ENCODE measurements around the gene ATP6V1F.

Gene ATP6V1F

DNA sequence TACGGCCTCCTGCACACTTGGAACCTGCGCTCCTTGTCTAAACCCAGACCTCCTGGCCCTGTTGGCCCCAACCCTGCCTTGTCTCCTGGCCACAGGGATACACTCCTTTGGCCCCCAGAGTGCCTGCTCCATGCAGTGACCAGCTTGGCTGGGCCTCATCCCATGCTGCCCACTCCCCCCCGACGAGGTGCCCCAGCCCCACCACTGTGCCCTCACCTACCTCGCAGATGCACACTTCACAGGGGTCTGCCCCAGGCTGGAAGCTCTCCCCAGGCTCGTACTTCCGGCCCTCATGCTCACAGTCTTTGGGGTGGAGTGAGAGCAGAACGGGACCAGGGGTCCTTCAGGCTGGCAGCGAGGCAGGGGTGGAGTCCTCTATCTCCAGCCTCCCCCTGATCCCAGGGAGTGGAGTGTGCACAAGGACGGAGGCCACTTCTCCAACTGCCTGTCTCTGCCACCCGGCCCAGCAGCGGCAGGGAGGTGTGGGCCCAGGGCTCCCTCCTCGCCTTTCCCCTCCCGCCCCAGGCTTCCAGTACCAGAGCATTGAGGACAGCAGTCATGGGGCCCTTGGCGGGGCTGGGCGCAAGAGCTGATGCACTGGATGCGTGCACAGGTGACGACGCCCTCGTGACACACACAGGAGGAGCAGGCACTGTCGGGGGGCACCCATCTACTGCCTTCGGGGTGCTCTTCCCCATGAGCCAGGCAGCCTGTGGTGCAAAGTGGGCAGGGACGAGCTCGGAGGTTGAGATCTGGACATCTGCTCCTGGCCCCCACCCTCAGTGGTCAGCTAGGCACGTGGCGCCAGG, 22.1 kb downstream of the ATP6V1F start:
- DNase-seq: no peak

DNA sequence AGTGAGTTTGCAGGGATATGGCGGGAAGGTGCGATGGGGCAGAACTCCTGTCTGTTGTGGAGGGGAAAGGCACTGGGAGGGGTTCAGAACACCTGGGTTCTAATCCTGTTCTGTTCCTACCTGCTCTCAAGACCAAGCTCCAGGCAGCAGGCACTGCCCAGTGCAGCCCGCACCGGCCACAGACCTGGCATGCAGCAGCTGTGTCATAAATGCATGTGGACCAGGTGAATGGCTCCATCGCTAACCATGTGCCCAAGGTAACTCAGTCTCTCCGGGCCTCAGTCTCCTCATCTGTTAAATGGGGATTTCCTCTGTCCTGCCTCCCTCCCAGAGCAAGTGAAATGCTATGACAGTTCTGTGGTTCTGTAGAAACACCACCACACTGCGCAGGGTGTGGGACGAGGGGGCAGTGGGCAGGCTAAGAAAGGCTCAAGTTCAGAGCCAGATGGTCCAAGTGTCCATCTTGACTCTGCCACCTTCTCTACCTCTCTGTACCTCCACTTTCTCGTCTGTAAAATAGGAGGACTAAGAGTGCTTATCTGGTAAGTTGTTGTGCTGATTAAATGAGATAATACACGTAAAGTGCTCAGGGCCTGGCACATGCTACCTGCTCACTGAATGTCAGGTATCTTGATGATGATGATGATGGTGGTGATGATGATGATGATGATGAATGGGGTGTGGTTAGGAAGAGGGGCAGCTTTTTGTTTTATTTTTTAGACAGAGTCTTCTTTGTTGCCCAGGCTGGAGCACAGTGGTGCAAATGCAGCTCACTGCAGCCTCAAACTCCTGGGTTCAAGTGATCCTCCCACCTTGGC, 22.9 kb downstream of the ATP6V1F start:
- no peak for DNase-seq

DNA sequence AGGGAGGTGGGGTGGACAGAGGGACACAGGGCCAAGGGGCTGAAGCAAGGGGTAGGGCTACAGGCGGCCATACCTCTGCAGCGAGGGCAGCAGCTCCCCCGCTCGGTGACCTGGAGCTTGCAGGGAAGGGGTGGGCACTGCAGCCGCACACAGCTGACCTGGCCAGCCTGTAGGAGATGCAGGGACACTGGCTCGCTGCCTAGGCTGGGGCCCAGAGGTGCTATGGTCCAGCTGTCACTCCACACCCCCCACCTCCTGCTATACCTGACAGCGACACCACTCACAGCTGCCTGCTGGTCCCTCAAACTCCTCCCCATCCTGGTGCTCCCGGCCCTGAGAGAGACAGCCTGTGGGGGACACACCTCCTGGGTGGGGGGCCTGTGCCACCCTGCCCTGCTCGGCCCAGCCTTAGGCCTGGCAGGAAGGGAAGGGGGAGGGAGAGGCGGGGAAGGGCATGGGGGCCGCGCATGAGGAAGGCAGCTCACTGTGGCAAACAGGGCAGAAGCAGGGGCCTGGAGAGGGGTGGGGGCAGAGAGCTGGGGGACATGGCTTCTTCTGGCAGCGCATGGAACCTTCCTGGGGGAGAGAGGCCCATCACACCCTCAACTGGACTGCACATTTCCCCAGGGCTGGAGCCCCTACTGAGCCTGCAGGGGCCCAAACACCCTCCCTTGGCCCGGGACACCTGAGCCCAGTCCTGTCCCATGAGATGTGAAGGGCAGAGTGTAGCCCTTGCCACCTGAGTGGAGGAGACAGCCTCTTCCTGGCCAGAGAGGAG, 23.9 kb downstream of the ATP6V1F start:
- DNase-seq: no peak

DNA sequence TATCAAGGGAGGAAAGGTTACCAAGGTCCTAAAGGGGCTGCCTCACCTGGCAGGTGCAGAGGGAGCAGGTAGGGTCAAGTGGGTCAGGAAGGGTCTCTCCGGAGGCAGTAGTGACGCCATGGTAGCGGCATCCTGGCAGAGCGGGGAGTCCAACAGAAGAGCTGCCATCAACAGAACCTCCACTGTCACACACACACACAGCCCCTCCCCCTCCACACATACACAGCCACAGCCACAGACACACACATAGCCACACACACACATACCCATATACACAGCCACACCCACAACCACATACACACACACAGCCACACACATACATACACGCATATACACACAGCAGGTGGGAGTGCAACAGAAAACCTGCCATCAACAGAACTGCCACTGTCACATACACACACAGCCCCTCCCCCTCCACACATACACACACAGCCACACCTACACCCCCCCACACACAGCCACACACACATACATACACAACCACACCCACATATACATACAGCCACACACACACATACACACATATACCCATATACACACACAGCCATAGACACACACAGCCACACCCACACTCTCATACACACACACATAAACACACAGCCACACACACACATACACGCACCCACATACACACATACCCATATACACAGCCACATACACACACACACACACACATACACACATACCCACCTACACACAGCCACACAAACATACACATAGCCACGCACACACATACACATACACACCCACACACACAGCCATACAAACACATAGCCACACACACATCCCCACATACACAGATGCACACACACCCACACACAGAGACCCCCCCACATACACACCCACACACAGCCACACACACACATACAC, 24.7 kb downstream of the ATP6V1F start:
- no peak for DNase-seq

DNA sequence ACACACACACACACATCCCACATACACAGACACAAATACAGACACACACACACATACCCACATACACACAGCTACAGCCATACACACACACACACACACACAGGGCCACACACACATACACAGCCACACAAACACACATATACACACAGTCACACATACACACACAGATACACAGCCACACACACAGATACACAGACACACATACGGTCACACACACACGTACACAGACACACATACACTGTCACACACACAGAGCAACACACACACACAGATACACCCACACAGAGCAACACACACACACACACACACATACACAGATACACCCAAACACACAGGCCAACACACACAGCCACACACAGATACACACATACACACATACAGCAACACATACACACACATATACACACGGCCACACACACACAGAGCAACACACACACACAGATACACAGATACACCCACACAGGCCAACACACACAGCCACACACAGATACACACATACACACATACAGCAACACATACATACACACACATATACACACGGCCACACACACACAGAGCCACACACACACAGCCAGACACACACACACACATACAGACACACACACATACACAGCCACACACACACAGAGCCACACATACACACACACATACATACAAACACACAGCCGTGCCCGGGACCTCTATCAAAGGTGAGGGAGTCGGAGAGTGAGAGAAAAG, 25.5 kb downstream of the ATP6V1F start:
- no peak for DNase-seq

DNA sequence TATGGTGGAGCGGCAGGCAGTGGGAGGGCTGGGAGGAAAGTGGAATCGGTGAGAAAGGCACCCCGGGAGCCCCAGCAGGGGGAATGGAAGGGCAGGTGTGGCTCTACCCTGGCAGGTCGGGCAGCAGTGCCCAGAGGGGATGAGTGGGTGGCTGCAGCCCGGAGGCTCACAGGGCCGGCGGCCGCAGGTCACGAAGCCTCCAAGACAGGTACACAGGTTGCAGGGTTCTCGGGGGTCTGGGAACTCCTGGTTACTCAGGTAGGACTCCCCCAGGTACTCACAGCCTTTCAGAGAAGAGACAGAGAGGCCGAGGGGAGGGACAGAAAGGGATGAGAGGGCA, 26.1 kb downstream of the ATP6V1F start:
- DNase-seq: no peak

DNA sequence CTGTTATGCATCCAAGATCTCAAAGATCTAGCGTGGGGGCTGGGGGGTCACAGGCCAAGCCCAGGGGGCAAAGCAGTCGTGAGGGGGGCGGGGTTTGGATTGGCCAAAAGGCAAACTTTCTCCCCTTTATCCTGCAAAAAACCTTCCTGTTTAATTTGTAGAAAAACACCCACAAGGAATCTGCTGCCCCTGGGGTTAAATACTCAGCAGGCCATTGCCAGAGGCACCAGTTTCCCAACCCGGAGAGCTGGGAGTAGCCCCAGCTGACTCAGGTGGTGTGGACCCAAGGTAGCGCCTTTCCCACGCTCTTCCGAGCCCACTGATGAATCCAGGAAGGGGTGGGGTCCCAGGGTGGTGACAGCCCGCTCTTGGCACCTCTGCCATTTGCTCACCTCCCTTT, 26.5 kb downstream of the ATP6V1F start:
- no peak for DNase-seq

DNA sequence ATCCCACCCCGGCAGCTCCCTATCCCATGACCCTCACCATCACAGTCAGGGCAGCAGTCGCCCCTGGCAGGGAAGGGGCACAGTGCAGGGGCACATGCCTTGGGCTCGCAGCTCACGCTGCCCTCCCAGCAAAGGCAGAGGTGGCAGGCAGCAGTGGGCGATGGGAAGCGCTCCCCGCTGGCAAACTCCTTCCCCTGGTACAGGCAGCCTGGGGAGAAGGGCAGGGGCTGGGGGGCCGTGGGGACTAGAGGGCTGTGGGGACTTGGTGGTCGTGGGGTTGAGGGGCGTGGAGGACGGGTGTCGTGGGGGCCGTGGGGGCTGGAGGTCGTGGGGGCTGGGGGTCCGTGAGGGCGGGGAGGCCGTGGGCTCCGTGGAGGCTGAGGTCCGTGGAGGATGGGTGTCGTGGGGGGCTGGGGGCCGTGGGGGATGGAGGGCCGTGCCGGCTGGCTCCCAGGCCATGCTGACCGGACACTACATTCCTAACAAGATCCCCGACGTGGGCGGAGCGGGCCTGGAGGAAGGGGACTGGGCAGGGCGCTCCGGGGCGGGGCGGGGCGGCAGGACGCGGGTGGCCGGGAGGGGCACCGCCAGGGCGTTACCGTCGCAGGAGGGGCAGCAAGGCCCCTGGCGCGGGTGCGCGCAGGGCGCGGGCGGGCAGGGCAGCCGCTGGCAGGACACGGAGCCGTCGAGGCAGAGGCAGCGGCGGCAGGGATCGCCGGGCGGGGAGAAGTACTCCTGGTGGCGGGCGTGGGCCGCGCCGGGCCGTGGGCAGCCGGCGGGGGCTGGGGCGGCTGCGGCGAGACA, 27.9 kb downstream of the ATP6V1F start:
- no peak for DNase-seq

DNA sequence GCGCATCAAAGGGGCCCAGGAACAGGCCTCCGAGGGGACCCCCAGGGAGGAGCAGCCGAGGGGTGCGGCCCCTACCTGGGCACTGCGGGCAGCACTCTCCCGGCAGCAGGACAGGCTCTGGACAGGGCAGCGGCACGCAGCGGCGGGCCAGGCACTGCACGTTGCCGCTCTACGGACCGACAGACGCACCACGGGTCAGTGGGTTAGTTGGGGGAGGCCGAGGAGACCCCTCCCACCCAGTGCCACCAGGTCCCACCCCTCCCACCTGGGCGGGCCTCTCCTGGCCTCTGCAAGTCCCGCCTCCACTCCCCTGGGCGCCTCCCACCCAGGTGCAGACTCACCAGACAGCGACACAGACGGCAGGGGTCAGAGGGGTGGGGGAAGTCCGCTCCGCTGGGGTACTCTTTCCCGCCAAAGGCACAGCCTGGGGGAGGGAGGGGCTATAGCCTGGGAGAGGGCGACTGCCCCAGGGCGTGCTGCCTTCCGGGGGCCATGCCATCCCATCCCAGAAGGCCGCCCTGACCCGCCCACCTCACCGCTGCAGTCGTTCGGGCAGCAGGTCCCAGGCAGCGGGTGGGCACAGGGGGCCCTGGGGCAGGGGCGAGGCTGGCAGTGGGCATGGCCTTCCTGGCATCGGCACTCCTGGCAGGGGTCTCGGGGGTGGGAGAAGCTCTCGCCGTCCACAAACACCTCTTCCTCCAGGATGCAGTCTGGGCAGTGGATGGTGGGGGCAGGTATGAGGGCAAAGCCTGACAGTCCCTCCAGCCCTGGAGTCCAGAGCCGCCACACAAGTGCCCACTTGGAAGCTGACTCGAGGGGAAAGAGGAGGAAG, 28.7 kb downstream of the ATP6V1F start:
- DNase-seq: peak; percentile 26

DNA sequence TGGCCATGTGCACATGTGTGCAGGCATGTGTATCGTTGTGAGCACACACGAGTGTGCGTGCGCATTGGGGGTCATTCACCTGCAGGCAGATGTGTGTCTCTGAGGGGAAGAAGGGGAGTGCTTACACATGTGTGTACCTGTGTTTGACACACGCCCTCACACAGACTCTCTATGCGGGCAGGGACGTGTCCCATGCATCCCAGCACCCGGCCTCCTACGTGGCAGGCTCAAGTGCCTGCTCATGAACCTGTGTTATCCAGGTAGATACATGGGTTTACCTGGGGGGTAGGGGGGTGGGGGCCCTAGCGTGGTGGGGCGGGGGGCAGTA, 29.2 kb downstream of the ATP6V1F start:
- no peak for DNase-seq

DNA sequence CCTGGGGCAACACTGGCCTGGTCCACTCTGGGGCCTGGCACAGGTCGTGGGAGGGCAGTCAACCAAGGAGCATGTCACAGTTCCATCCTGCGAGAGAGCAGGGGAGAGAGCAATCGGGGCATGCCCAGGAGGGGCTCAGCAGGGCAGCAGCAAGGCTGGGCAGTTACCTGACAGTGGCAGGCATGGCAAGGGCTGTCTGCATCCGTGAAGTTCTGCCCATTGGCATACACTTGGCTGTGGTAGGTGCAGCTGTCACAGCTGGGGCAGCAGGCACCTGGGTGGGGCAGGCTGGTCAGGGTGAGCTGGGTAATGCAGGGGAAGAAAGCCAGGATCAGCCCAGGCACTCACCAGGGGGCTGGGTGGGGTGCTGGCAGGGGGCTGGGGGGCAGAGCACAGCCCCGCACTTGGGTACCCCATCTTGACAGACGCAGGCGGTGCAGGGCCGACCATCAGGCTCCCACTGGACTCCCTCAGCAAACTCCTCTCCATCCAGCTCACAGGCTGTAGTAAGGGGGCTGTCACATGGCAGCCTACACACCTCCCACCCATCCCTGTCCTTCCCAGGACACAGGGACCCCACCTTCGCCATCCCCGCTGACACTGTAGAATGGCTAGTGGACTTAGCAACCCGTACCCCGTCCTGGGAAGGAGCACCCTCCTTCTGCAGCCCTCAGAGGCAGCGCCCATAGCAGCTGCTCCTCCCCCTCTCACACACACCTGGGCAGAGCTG, 30.0 kb downstream of the ATP6V1F start:
- no peak for DNase-seq

DNA sequence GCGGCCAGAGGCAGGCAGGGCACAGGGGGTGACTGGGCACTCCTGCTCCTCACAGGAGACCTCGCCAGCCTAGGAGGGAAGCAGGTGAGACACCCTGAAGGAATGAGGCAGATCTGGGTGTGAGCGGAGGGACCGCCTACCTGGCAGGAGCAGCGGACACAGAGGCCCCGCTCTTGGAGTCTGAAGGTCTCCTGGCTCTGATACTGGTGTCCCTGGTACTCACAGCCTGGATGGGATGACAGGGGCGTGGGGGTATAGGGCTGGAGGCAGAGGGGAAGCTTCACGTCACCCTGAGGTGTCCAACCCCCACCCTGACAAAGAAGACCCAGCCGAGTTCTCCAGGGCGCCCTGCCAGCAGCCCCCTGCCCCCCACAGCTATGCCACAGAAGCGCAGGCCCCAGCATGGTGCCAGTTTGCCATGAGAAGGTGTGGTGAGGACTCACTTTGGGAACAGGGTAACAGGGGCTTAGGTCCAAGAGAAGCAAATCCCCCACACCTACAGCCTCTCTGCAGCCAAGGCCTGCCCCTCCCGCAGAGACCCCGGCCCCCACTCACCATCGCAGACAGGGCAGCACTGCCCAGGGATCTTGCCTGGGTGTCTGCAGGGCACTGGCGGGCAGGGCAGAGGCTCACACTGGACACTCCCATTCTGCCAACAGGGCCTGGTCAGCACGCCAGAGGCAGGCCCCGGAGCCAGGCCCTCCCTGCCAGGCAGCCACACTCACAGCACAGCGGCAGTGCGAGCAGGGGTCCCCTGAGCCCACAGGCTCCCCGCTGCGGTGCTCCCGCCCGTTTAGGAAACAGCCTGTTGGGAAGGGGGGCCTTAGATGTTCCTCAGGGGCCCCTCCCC, 30.8 kb downstream of the ATP6V1F start:
- no peak for DNase-seq

DNA sequence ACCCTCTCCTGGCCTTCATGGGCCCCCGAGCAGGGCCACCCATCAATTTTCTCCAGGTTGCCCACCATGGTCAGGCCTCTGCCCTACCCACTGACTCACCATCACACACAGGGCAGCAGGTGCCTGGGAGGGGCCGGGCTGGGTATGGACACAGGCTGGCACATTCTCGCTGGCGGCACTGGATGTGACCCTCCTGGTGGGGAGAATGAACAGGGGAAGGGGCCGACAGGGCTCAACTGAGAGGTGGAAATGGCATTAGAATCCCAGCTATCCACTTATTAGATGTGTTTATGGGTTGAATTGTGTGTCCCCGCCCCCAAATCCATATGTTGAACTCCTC, 31.4 kb downstream of the ATP6V1F start:
- DNase-seq: no peak

DNA sequence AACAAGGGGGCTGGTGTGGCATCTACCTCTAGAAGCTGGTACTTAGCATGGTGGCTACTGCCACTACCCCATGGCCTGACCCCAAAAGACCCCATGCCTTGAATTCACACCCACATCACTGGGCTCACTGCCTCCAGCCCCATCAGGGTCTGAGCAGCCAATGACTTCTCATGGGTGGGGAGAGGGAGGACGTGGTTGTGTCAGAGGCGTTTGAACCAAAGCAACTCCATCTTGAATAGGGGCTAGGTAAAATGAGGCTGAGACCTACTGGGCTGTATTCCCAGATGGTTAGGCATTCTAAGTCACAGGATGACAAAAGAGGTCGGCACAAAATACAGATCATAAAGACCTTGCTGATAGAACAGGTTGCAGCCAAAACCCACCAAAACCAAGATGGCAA, 32.7 kb downstream of the ATP6V1F start:
- no peak for DNase-seq

DNA sequence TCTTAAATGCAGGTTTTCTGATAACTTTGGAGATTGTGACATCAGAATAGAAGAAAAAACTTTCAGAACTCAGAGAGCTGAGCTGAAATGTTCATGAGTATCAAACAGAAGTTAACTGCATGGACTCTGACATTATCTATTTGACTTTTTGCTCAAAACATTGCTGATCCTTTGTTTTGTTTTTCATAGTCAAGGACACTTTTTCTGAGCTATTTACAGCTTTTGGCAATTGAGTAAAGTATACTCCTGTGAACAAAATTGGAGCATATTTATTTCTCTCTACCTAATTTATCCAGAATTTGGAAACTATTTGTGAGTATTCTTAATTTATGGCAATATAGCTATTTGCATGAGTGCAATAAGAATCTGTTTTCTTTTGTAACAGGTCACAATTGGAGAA, 36.7 kb downstream of the ATP6V1F start:
- no peak for DNase-seq

DNA sequence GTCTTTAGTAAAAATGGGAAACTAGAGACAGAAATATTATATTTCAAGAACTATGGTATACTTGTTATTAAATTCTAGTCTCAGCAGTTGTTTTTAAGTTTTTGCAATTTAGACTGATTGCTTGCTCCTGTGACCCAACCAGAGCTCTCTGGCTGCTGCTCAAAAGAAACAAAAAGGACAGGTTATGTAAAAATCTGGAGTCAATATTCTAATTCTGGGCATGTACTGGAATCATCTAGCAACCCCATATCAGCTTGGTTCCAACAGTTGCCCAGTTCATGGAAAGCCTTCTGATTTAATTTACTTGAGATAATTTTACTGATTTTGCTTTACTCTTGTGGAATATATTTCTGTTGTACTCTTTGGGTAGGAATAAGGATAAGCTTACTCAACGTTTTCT, 37.6 kb downstream of the ATP6V1F start:
- no peak for DNase-seq

DNA sequence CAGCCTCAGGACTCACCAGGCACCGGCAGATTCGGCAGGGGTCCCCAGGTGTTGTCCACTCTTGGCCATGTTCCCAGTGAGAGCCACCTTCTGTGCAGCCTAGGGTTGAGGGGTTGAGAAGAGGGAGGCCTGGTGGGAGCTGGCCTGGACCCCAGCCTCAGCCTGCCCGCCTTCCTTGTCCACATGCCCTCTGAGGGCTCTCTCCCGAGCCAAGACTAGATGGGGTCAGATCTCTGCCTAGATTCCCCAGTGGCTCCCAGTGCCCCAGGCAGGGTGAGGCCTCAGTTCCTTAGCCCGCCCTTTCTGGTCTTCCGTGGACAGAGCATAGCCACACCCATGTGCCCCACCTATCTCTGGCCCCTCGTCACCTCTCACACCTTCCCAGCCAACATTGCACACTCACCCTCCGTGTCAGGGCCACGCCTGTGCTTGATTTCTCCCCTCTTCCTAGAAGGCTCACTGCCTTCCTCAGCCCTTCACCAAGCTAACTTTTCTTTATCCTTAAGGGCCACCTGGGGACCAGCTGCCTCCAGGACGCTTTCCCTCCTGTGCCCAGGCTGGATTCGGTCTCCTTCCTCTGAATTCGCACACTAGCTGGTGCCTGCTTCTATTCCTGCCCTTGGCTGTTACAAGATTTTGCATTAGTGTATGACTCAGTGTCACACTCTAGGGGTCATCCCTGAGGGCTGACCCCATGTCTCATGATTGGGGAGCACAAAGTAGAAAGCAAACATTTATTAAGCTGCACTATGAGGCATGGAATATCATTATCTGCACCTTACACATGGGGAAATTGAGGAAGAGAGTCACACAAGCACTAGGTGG, 40.3 kb downstream of the ATP6V1F start:
- DNase-seq: no peak

Measured in stimulated activated CD4-positive, alpha-beta T cell treated with anti-CD3 and anti-CD28 coated beads, Interleukin-15, amount 100 ng/mL, for 24 hours (primary cell).